Adrenal gland (tissue), 5 donors: ENCODE results near the gene NOS2.

Source experiments
- CTCF ChIP-seq, 6 experiments: fragments of 450-650 bp in 4 of 6; fragments of 200-600 bp in 2 of 6; sonication (generic) in 1 of 6; IDR thresholded peaks; 1 replicate in 5 of 6; 2 replicates in 1 of 6; pipeline versions ENCODE4 v1.5.1 to v1.8.0; 2016 to 2021; ENCODE audit warnings: antibody characterized with exemption in 6 of 6, mild to moderate bottlenecking in 2 of 6, moderate library complexity in 1 of 6
- POLR2A ChIP-seq, 2 donors: fragments of 450-650 bp; IDR thresholded peaks; one replicate each; pipeline ENCODE4 v1.6.1; 2017; ENCODE audit warnings: antibody characterized with exemption in 2 of 2, mild to moderate bottlenecking in 2 of 2, moderate library complexity in 1 of 2
- donor health status: DM: no; HTN: no; CAD: no.

DNA sequence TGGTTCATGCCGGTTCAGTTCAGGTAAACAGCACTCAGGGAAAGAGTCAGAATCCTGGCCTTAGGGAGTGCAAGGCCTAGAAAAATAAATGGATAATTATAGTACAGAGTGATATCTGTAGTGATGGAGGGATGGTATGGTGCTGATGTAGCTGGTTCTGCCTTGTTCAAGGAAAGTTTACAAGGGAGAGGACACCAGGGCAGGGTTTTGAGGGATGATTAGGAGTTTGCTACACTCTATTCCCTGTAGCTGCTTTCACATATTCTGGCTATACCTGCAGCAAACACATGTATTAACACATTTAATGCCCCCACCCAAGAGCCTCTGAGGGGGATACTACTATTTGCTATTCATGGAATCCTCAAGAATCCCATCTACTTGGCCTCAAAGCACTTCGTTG lies 1.7 kb upstream of the NOS2 start:
- TF ChIP-seq CTCF (IDR thresholded peaks at IDR 0.05) (no peak), POLR2A (IDR thresholded peaks at IDR 0.05) (no peak)
